BE2C (cell line): ENCODE data around the gene CMAS.

Source experiments
- DNase-seq: peaks from one replicate; pipeline ENCODE4 v3.0.0-alpha.2; 2020
- H3K27me3 ChIP-seq: fragments of 250-450 bp; sonication (Bioruptor Pico); 2 replicates; pipeline ENCODE4 v1.5.1; 2020; ENCODE audit warnings: mild to moderate bottlenecking
- H3K36me3 ChIP-seq: fragments of 250-450 bp; sonication (Bioruptor Pico); 2 replicates; pipeline ENCODE4 v1.5.1; 2020; ENCODE audit warnings: mild to moderate bottlenecking
- H3K4me1 ChIP-seq: fragments of 250-450 bp; sonication (Bioruptor Pico); 2 replicates; pipeline ENCODE4 v1.5.1; 2020
- H3K4me3 ChIP-seq: 2 replicates; pipeline ENCODE4 v1.5.1; 2011; ENCODE audit warnings: low read depth, low read length
- H3K9me3 ChIP-seq: fragments of 250-450 bp; sonication (Bioruptor Pico); 2 replicates; pipeline ENCODE4 v1.5.1; 2020
- TF ChIP-seq, protein P1 (sequence below): IDR thresholded peaks from 2 replicates; pipeline ENCODE4 v1.5.1; 2012; ENCODE audit warnings: mild to moderate bottlenecking, low read depth, low read length

The CMAS gene

GRCh38 chr12:22110176-22110575 lies 64.2 kb downstream of the CMAS start:
- no peak for DNase-seq
- TF ChIP-seq, protein P1, sequence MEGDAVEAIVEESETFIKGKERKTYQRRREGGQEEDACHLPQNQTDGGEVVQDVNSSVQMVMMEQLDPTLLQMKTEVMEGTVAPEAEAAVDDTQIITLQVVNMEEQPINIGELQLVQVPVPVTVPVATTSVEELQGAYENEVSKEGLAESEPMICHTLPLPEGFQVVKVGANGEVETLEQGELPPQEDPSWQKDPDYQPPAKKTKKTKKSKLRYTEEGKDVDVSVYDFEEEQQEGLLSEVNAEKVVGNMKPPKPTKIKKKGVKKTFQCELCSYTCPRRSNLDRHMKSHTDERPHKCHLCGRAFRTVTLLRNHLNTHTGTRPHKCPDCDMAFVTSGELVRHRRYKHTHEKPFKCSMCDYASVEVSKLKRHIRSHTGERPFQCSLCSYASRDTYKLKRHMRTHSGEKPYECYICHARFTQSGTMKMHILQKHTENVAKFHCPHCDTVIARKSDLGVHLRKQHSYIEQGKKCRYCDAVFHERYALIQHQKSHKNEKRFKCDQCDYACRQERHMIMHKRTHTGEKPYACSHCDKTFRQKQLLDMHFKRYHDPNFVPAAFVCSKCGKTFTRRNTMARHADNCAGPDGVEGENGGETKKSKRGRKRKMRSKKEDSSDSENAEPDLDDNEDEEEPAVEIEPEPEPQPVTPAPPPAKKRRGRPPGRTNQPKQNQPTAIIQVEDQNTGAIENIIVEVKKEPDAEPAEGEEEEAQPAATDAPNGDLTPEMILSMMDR: no peak
- Histone ChIP-seq H3K36me3 (no peaks in the 10 kb centered on the region), H3K9me3 (no peaks in the 10 kb centered on the region), H3K4me1 (no peaks in the 10 kb centered on the region), H3K4me3 (no peak overlapping the region), H3K27me3 (no peaks in the 10 kb centered on the region)
